Measurements from ENCODE around the gene RUNDC1. TPM values are rescaled to one million over a fixed set of nuclear protein-coding genes. Genes with fewer than 3 reads are reported as not detected.
"Not testable (repeated sequence)": the region's sequence is repeated elsewhere in the genome, so short reads cannot be mapped to it uniquely, and the experiment has no call there.

The RUNDC1 gene
- polyA plus RNA-seq, 1 donor, result 14.2 TPM

DNA sequence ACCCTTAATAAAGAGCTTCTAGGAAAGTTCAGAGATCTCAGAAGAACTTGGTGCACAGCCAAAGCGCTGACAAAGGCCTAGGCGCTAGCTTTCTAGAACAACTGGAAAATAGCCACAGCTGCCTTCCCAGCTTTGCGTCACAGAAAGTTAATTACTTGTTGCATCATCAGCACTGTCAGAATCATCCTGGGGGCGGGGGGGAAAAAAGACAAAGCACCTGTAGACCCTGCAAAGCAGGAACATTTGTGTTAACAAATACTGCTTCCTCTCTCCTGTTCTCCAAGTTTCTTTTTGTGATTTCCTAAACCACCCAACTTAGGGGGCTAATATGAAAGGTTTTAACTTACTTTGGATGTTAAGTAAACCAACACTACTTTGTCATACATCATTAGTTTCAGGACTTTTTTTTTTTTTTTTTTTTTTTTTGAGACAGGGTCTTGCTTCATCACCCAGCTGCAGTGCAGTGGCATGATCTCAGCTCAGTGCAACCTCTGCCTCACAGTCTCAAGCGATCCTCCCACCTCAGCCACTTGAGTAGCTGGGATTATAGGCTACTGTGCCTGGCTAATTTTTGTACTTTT, 11.3 kb upstream of the RUNDC1 start:
- Histone ChIP-seq H3K4me1 (ENCODE audit: control insufficient read depth, insufficient read depth, low read length) (no peaks in the 10 kb centered on the region), H3K36me3 (ENCODE audit: control insufficient read depth, insufficient read depth, low read length) (no peaks in the 10 kb centered on the region), H3K27ac (ENCODE audit: low read length) (no peak overlapping the region), H3K9me3 (ENCODE audit: control insufficient read depth, low read depth, low read length) (no peaks in the 10 kb centered on the region), H3K4me3 (ENCODE audit: low read length) (no peak overlapping the region), H3K27me3 (ENCODE audit: control insufficient read depth, insufficient read depth, low read length) (no peaks in the 10 kb centered on the region)
- DNase-seq, result no peak
- no CpG with 5 or more reads among the region's 5 CpGs for whole genome bisulfite sequencing (ENCODE audit: insufficient coverage, low lambda C conversion rate)

- Histone ChIP-seq H3K27ac (ENCODE audit: low read length) (no peak overlapping the region), H3K36me3 (ENCODE audit: control insufficient read depth, insufficient read depth, low read length) (no peaks in the 10 kb centered on the region), H3K9me3 (ENCODE audit: control insufficient read depth, low read depth, low read length) (no peaks in the 10 kb centered on the region), H3K4me3 (ENCODE audit: low read length) (no peak overlapping the region), H3K4me1 (ENCODE audit: control insufficient read depth, insufficient read depth, low read length) (no peaks in the 10 kb centered on the region), H3K27me3 (ENCODE audit: control insufficient read depth, insufficient read depth, low read length) (no peaks in the 10 kb centered on the region)
- WGBS (ENCODE audit: insufficient coverage, low lambda C conversion rate), result no CpG with 5 or more reads among the region's 5 CpGs
- no peak for DNase-seq
These were observed 8.8 kb upstream of the RUNDC1 start for GRCh38 chr17:42971589-42971988.

GRCh38 chr17:42973323-42973722, 7.0 kb upstream of the RUNDC1 start:
- not testable (repeated sequence) for H3K36me3 ChIP-seq (ENCODE audit: control insufficient read depth, insufficient read depth, low read length); H3K4me1 ChIP-seq (ENCODE audit: control insufficient read depth, insufficient read depth, low read length); DNase-seq; H3K27me3 ChIP-seq (ENCODE audit: control insufficient read depth, insufficient read depth, low read length); H3K9me3 ChIP-seq (ENCODE audit: control insufficient read depth, low read depth, low read length); H3K4me3 ChIP-seq (ENCODE audit: low read length); H3K27ac ChIP-seq (ENCODE audit: low read length)
- WGBS (ENCODE audit: insufficient coverage, low lambda C conversion rate), result no CpG with 5 or more reads among the region's 18 CpGs

DNA sequence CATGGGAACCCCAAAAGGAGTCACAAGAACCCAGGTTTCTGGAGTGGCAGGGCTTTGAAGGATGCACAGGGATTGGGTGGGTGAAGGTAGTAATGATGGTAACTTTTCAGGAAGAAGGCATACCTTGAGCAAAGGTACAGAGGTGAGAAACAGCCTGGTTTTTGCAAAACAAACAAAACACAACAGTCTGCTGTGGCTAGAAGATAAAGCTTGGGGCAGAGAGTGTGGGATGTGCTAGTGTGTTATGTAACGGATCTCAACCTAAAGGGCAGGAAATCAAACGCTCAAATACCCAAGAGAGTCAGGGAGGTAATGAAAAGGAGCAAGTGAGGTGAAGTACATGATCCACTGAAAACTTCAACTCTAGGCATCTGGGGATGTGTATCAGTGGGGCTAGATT, 5.1 kb upstream of the RUNDC1 start:
- Histone ChIP-seq H3K4me3 (ENCODE audit: low read length) (no peak overlapping the region), H3K4me1 (ENCODE audit: control insufficient read depth, insufficient read depth, low read length) (peaks cover 5% of the 10 kb centered on the region), H3K36me3 (ENCODE audit: control insufficient read depth, insufficient read depth, low read length) (no peaks in the 10 kb centered on the region), H3K27me3 (ENCODE audit: control insufficient read depth, insufficient read depth, low read length) (no peaks in the 10 kb centered on the region), H3K9me3 (ENCODE audit: control insufficient read depth, low read depth, low read length) (no peaks in the 10 kb centered on the region), H3K27ac (ENCODE audit: low read length) (no peak overlapping the region)
- WGBS (ENCODE audit: insufficient coverage, low lambda C conversion rate), result 21% methylated on average over 2 of the region's 2 CpGs
- no peak for DNase-seq

- H3K27me3 ChIP-seq (ENCODE audit: control insufficient read depth, insufficient read depth, low read length); H3K36me3 ChIP-seq (ENCODE audit: control insufficient read depth, insufficient read depth, low read length); H3K27ac ChIP-seq (ENCODE audit: low read length); H3K9me3 ChIP-seq (ENCODE audit: control insufficient read depth, low read depth, low read length); H3K4me3 ChIP-seq (ENCODE audit: low read length); DNase-seq; H3K4me1 ChIP-seq (ENCODE audit: control insufficient read depth, insufficient read depth, low read length): not testable (repeated sequence)
- 98% methylated on average over 7 of the region's 16 CpGs for WGBS (ENCODE audit: insufficient coverage, low lambda C conversion rate)
These were observed 4.7 kb upstream of the RUNDC1 start for GRCh38 chr17:42975701-42976100.

DNA sequence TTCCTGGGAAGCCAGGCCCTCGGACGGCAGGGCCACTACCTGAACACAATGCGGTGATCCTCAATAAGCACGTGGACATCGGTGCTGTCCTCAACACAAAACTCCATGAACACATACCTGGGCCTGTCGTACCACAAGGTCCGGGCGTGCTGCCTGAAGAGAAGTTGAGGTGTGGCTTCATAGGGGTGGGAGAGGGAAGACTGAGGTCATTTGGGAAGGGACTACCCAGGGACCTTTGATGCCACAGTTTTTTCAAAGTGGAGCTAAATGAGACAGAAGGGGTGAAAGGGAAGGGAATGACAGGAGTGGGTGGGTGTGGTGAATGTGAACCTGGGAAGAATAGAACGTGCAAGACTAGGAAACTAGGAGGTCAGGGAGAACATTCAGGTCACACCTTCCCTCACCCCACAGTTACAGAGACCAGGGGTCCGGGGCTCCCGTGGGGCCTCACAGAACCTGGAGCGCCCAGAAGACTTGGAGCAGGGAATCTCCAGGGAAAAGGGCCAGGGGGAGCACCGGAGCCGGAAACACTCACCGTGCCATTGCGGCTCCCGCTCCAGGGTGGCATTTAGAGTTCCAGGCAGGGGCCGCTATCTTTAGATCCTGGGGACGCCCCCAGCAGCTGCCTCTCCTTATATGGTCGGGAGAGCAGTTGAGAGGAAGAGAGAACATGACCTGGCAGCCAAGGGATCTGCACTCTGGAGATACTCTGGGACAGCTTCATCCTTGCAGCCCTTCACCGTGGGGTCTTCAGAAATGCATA, 673 bp upstream of the RUNDC1 start, which contains the start of gene PTGES3L:
TSS of gene PTGES3L (minus strand) at position 570 of the 763 bp plus-strand sequence. CDS start at position 543, 27 bp downstream.
- Histone ChIP-seq H3K9me3 (ENCODE audit: control insufficient read depth, low read depth, low read length) (no peaks in the 10 kb centered on the region), H3K4me3 (ENCODE audit: low read length) (peak within 1 kb of the TSS; percentile 91), H3K27ac (ENCODE audit: low read length) (peak within 1 kb of the TSS; percentile 85), H3K4me1 (ENCODE audit: control insufficient read depth, insufficient read depth, low read length) (peaks cover 13% of the 10 kb centered on the region), H3K27me3 (ENCODE audit: control insufficient read depth, insufficient read depth, low read length) (no peaks in the 10 kb centered on the region), H3K36me3 (ENCODE audit: control insufficient read depth, insufficient read depth, low read length) (no peaks in the 10 kb centered on the region)
- no CpG with 5 or more reads among the region's 21 CpGs for WGBS (ENCODE audit: insufficient coverage, low lambda C conversion rate)
- DNase-seq, result peak; percentile 36 to 73

DNA sequence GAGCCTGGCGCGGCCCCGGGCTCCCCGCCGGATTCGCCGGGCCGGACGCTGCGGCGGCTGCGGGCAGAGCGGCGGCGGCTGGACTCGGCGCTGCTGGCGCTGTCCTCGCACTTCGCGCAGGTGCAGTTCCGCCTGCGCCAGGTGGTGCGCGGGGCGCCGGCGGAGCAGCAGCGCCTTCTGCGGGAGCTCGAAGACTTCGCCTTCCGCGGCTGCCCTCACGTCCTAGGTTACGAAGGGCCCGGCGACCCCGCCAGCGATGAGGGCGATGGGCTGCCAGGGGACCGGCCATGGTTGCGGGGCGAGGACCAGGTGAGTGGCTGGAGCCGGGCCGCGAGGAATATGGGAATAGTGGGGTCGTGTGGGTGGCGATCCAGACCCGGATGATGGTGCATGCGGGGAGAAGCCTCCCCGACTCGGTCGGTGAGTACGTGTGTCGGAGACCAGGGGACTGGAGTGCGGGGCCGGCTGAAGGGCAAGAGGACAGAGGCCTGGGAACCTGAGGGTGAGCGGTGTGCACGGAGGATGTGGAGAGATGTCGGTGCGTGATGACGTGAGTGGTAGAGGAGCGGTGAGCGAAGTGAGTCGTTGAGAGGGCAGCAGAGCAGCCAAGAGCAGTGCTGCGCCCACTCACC, 517 bp downstream of the RUNDC1 start:
- WGBS (ENCODE audit: insufficient coverage, low lambda C conversion rate), result no CpG with 5 or more reads among the region's 67 CpGs
- H3K4me3 ChIP-seq (ENCODE audit: low read length), result peak overlapping the region; percentile 91
- peaks cover 13% of the 10 kb centered on the region for H3K4me1 ChIP-seq (ENCODE audit: control insufficient read depth, insufficient read depth, low read length)
- peak; percentile 43 to 75 for DNase-seq
- peaks cover 4% of the 10 kb centered on the region for H3K36me3 ChIP-seq (ENCODE audit: control insufficient read depth, insufficient read depth, low read length)
- H3K27ac ChIP-seq (ENCODE audit: low read length), result peak overlapping the region; percentile 85
- H3K9me3 ChIP-seq (ENCODE audit: control insufficient read depth, low read depth, low read length), result no peaks in the 10 kb centered on the region
- no peaks in the 10 kb centered on the region for H3K27me3 ChIP-seq (ENCODE audit: control insufficient read depth, insufficient read depth, low read length)

DNA sequence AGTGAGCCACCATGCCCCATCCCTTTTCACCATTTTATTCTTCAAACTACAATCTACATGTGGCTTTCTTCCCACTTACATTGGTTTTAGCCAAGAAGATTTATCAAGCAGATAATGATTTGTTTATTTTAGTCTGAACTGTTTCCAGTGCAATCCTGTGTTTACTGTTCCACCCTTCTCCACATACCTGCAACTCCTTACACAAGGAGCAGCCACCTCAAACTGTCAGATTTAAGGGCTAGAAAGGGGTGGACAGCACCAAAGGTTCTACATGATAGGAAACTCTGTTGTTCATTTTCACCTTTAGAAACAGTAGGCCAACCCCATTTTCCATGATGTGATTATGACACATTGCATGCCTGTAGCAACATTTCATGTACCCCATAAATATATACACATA, 1.9 kb downstream of the RUNDC1 start:
- H3K4me1 ChIP-seq (ENCODE audit: control insufficient read depth, insufficient read depth, low read length), result peaks cover 13% of the 10 kb centered on the region
- H3K9me3 ChIP-seq (ENCODE audit: control insufficient read depth, low read depth, low read length), result no peaks in the 10 kb centered on the region
- H3K27ac ChIP-seq (ENCODE audit: low read length), result no peak overlapping the region
- no peak for DNase-seq
- H3K36me3 ChIP-seq (ENCODE audit: control insufficient read depth, insufficient read depth, low read length), result peaks cover 15% of the 10 kb centered on the region
- no peaks in the 10 kb centered on the region for H3K27me3 ChIP-seq (ENCODE audit: control insufficient read depth, insufficient read depth, low read length)
- no peak overlapping the region for H3K4me3 ChIP-seq (ENCODE audit: low read length)

DNA sequence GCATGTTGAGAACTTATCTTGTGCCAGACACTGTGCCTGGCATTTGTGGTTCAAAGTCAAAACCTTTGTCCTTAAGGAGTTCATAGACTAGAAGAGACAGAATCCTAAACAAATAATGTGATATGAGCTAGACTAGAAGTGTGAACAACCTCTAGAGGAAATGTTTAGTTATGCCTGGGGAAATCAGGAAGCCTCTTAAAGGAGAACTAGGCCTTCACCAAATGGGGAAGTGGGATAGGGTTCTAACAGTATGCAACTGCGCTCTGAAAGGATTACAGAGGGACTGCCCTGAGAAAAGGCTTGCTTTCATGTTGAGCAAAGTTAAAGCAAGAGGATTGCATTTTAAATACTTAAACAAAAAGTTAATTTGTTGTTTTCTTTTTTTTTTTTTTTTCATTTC, 4.9 kb downstream of the RUNDC1 start:
- Histone ChIP-seq H3K36me3 (ENCODE audit: control insufficient read depth, insufficient read depth, low read length) (peaks cover 43% of the 10 kb centered on the region), H3K9me3 (ENCODE audit: control insufficient read depth, low read depth, low read length) (no peaks in the 10 kb centered on the region), H3K27me3 (ENCODE audit: control insufficient read depth, insufficient read depth, low read length) (no peaks in the 10 kb centered on the region), H3K27ac (ENCODE audit: low read length) (no peak overlapping the region), H3K4me1 (ENCODE audit: control insufficient read depth, insufficient read depth, low read length) (peaks cover 8% of the 10 kb centered on the region), H3K4me3 (ENCODE audit: low read length) (no peak overlapping the region)
- WGBS (ENCODE audit: insufficient coverage, low lambda C conversion rate), result 0% methylated on average over 1 of the region's 1 CpG
- DNase-seq, result no peak

GRCh38 chr17:42989141-42989540, 8.8 kb downstream of the RUNDC1 start:
- H3K36me3 ChIP-seq (ENCODE audit: control insufficient read depth, insufficient read depth, low read length), result peaks cover 68% of the 10 kb centered on the region
- DNase-seq, result no peak
- no peak overlapping the region for H3K27ac ChIP-seq (ENCODE audit: low read length)
- H3K27me3 ChIP-seq (ENCODE audit: control insufficient read depth, insufficient read depth, low read length), result no peaks in the 10 kb centered on the region
- WGBS (ENCODE audit: insufficient coverage, low lambda C conversion rate), result no CpG with 5 or more reads among the region's 5 CpGs
- no peaks in the 10 kb centered on the region for H3K4me1 ChIP-seq (ENCODE audit: control insufficient read depth, insufficient read depth, low read length)
- no peaks in the 10 kb centered on the region for H3K9me3 ChIP-seq (ENCODE audit: control insufficient read depth, low read depth, low read length)
- H3K4me3 ChIP-seq (ENCODE audit: low read length), result no peak overlapping the region
